Skeletal muscle tissue (tissue), 4 donors: Measurements from ENCODE around the gene GLP1R. TPM values are rescaled to one million over a fixed set of nuclear protein-coding genes. Genes with fewer than 3 reads are reported as not detected.

Source experiments
- H3K27ac ChIP-seq: one replicate; pipeline ENCODE4 v1.7.0; 2013; ENCODE audit warnings: mild to moderate bottlenecking, low read depth, low read length, inconsistent platforms
- H3K27me3 ChIP-seq, 3 donors: one replicate each; pipeline ENCODE4 v1.7.0; 2013; ENCODE audit warnings: low read length in 3 of 3; ENCODE audit not compliant: control insufficient read depth in 3 of 3, insufficient read depth in 3 of 3
- H3K36me3 ChIP-seq, 3 donors: one replicate each; pipeline ENCODE4 v1.7.0; 2013; ENCODE audit warnings: low read length in 3 of 3; ENCODE audit not compliant: control insufficient read depth in 3 of 3, insufficient read depth in 3 of 3
- H3K4me1 ChIP-seq, 3 donors: one replicate each; pipeline ENCODE4 v1.7.0; 2013; ENCODE audit warnings: low read length in 3 of 3, mild to moderate bottlenecking in 3 of 3; ENCODE audit not compliant: control insufficient read depth in 3 of 3, insufficient read depth in 3 of 3
- H3K4me3 ChIP-seq, 3 donors: one replicate each; pipeline ENCODE4 v1.7.0; 2013; ENCODE audit warnings: low read length in 3 of 3
- H3K9ac ChIP-seq, 3 donors: one replicate each; pipeline ENCODE4 v1.7.0; 2013; ENCODE audit warnings: low read length in 3 of 3, mild to moderate bottlenecking in 3 of 3, moderate library complexity in 2 of 3, low read depth in 1 of 3
- H3K9me3 ChIP-seq, 3 donors: one replicate each; pipeline ENCODE4 v1.7.0; 2013; ENCODE audit warnings: low read length in 3 of 3; ENCODE audit not compliant: control insufficient read depth in 3 of 3
- total RNA-seq: library from RNA; depleted of rRNA; stranded (reverse); fragments of >200 nt; gene quantifications from one replicate; pipeline ENCODE4 v1.2.3, GENCODE V29; 2014
- donor health status: Osteomylitis.

Gene GLP1R
- total RNA-seq, 1 donor from 2014 or later, result not detected

GRCh38 chr6:39074486-39074885, 25.9 kb downstream of the GLP1R start:
- Histone ChIP-seq H3K27me3 (peaks cover 0 to 10% (median 0%) of the 10 kb centered on the region in 3 donors), H3K27ac (no peak overlapping the region), H3K4me1 (no peaks in the 10 kb centered on the region), H3K9ac (no peak overlapping the region), H3K4me3 (no peak overlapping the region), H3K9me3 (no peaks in the 10 kb centered on the region), H3K36me3 (no peaks in the 10 kb centered on the region)

- Histone ChIP-seq H3K4me1 (no peaks in the 10 kb centered on the region), H3K9me3 (no peaks in the 10 kb centered on the region), H3K9ac (no peak overlapping the region), H3K27ac (no peak overlapping the region), H3K27me3 (peaks cover 0 to 10% (median 0%) of the 10 kb centered on the region in 3 donors), H3K4me3 (no peak overlapping the region), H3K36me3 (no peaks in the 10 kb centered on the region)
Observed at GRCh38 chr6:39075010-39075686, 26.6 kb downstream of the GLP1R start.

DNA sequence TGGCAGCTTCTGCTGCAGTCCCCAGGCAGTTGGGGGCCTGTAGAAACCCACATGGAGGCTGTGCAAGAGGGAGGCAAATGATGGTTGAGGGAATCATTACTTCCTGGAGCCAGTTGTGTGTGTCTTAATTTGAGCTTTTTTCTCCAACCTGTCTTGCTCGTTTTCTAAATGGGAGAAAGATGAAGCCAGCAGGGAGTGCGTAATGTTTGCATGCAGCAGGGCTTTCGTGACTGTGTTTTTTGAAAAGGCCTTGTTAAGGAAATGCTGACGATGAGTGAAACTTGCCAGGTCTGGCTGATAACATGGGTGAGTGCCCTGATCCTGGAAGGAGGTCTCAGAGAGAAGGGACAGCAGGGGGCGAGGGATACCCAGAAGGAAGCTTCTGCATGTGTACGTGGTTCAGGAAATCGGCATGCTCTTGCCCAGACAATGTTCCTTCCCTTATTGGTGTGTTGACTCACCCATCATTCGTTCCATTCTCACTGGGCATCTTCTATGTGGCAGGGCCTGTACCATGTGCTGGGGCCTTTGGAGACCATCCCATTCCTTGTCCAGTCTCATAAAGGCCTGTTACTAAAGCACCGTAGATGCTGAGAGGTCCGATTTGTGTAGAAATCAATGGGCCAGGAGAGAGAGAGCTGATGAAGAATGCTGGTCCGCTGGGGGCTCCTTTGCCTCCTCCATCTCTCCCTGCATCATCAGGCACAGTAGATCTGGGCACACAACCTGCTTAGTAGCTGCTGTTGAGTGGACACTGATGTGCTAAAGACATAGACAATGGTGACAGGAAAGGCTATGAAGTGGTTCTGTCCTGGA, 27.4 kb downstream of the GLP1R start:
- Histone ChIP-seq H3K4me1 (no peaks in the 10 kb centered on the region), H3K36me3 (no peaks in the 10 kb centered on the region), H3K4me3 (no peak overlapping the region), H3K9ac (no peak overlapping the region), H3K9me3 (no peaks in the 10 kb centered on the region), H3K27ac (no peak overlapping the region), H3K27me3 (peaks cover 0 to 14% (median 0%) of the 10 kb centered on the region in 3 donors)

DNA sequence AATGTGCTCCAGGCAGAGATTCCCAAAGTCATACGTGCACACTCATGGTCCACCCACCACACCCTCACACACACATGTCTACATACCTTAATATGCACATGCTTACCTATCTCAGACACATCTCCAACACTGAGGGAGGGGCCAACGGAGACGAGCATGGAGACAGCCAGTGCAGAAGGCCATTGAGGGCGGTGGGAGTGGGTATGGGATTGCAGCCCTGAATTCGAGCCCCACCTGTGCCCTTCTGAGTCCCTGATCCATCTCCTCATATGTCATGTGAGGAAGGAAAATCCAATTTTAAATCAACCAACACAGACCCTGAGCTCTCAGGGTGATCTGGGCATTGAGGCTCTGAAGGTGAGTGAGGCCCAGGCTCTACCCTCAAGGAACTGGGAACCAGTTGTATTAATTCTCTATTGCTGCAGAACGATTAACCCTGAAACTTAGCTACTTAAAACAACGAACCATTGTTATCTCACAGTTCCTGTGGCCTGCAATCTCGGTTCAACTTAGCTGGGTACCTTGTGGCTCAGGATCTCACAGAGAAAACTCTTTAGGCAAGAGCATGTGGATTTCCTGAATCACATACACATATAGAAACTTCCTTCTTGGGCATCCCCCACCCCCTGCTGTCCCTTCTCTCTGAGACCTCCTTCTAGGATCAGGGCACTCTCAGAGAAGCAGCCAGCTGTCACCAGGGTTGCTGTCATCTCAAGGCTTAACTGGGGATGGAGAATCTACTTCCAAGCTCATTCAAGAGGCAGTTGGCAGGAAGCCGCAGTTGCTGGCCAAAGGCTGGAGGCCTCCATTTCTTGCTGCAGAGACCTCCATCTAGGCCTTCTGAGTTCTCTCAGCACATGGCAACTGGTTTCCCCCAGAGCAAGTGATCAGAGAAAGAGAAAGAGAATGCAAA, 28.3 kb downstream of the GLP1R start:
- Histone ChIP-seq H3K36me3 (no peaks in the 10 kb centered on the region), H3K27me3 (peaks cover 0 to 14% (median 0%) of the 10 kb centered on the region in 3 donors), H3K9me3 (no peaks in the 10 kb centered on the region), H3K4me1 (no peaks in the 10 kb centered on the region), H3K4me3 (no peak overlapping the region), H3K9ac (no peak overlapping the region), H3K27ac (no peak overlapping the region)

DNA sequence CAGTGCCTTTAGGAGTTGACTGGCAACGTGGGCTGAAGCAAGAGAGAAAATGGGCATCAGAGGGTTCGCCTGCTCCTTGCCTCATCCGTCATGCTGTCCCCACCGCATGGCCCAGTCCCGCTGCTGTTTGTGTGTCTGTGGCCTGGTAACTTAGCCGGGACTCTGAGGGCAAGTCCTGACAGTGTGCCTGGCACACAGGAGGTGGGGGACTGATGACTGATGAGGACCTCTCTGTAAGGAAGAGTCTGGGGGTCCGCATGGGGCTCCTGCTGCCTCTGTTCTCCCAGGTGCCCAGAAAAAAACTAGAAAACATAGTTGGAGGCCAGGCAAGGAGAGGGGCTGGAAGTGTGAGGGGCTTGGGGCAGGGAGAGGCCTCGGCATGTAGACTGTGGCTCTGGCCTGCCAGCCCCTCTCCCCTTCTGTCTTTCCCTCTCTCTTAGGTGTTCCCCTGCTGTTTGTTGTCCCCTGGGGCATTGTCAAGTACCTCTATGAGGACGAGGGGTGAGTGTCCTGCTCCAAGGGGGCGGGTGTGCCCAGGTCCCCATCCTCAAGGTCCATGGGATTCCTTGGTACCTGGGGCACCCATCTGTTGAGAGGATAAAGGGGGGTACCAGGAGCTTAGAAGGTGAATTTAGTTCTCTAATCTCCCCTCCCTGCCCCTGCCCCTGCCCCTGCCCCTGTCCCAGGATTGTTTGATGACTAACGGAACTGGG, 29.5 kb downstream of the GLP1R start:
- Histone ChIP-seq H3K9ac (no peak overlapping the region), H3K36me3 (no peaks in the 10 kb centered on the region), H3K4me1 (no peaks in the 10 kb centered on the region), H3K27ac (no peak overlapping the region), H3K27me3 (peaks cover 0 to 15% (median 0%) of the 10 kb centered on the region in 3 donors), H3K9me3 (no peaks in the 10 kb centered on the region), H3K4me3 (no peak overlapping the region)

DNA sequence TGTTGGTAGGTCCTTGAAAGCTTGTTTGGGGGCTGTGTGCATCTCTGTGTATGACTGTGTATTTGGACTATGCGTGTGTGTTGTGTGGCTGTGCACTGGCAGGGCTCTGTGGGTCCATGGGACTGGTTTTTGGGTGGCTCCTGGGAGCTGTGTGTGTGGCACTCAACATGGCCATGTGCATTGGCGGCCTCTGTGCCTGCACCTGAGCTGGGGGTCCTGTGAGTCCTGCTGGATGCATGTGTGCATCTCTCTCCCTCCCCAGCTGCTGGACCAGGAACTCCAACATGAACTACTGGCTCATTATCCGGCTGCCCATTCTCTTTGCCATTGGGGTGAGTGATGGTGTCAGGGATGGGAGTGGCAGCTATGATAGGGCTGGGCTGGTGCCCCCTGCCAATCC, 30.1 kb downstream of the GLP1R start:
- H3K27me3 ChIP-seq, result peaks cover 0 to 16% (median 1%) of the 10 kb centered on the region in 3 donors
- H3K9me3 ChIP-seq, result no peaks in the 10 kb centered on the region
- H3K9ac ChIP-seq, result no peak overlapping the region
- no peak overlapping the region for H3K4me3 ChIP-seq
- no peaks in the 10 kb centered on the region for H3K36me3 ChIP-seq
- H3K27ac ChIP-seq, result no peak overlapping the region
- no peaks in the 10 kb centered on the region for H3K4me1 ChIP-seq

- H3K27ac ChIP-seq, result no peak overlapping the region
- H3K36me3 ChIP-seq, result no peaks in the 10 kb centered on the region
- peaks cover 0 to 21% (median 5%) of the 10 kb centered on the region in 3 donors for H3K27me3 ChIP-seq
- H3K4me1 ChIP-seq, result peaks cover 0 to 1% (median under 1%) of the 10 kb centered on the region in 3 donors
- no peak overlapping the region for H3K4me3 ChIP-seq
- no peaks in the 10 kb centered on the region for H3K9me3 ChIP-seq
- H3K9ac ChIP-seq, result no peak overlapping the region
Observed at GRCh38 chr6:39079197-39080125, 30.9 kb downstream of the GLP1R start.

- no peaks in the 10 kb centered on the region for H3K9me3 ChIP-seq
- no peak overlapping the region for H3K4me3 ChIP-seq
- peaks cover 0 to 4% (median 2%) of the 10 kb centered on the region in 3 donors for H3K4me1 ChIP-seq
- H3K27ac ChIP-seq, result no peak overlapping the region
- no peaks in the 10 kb centered on the region for H3K36me3 ChIP-seq
- no peak overlapping the region for H3K9ac ChIP-seq
- H3K27me3 ChIP-seq, result peaks cover 0 to 21% (median 5%) of the 10 kb centered on the region in 3 donors
Observed at GRCh38 chr6:39080246-39080875, 31.8 kb downstream of the GLP1R start.
